Neural cell (in vitro differentiated cells): ENCODE results near the gene GRIN3A.

Experiments used
- EZH2 ChIP-seq: fragments of 200-600, 300-800 bp; shearing (Covaris generic), sonication (generic); IDR thresholded peaks from 2 replicates; pipeline ENCODE4 v1.6.1; 2014; ENCODE audit warnings: antibody characterized with exemption, low read length, borderline replicate concordance, mild to moderate bottlenecking; ENCODE audit not compliant: insufficient read depth, poor library complexity, severe bottlenecking
- TF ChIP-seq, protein P1 (sequence below): fragments of 450-650 bp; IDR thresholded peaks from 2 replicates; pipeline ENCODE4 v1.5.1; 2014; ENCODE audit warnings: antibody characterized with exemption, mild to moderate bottlenecking, moderate library complexity; ENCODE audit not compliant: poor library complexity, severe bottlenecking

DNA sequence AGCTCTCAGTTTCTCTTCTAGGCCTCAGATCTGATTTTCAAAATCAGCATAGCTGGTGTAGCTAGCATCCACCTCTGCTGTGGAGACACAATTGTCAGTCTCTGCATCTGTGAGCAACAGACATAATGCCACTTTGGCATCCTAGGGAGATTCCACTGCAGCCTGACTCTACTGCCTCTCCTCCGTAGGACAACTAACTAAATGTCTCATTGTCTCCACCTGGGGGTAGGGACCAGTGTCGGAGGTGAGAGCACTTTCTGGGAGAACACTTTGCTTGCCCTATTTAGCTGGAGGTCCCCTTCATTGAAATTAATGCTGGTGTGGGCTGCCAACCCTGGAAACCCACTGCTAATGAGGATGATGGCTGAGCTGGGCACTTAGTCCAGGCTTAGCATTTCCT, 145.1 kb downstream of the GRIN3A start:
- no peak for TF ChIP-seq EZH2
- TF ChIP-seq, protein P1, sequence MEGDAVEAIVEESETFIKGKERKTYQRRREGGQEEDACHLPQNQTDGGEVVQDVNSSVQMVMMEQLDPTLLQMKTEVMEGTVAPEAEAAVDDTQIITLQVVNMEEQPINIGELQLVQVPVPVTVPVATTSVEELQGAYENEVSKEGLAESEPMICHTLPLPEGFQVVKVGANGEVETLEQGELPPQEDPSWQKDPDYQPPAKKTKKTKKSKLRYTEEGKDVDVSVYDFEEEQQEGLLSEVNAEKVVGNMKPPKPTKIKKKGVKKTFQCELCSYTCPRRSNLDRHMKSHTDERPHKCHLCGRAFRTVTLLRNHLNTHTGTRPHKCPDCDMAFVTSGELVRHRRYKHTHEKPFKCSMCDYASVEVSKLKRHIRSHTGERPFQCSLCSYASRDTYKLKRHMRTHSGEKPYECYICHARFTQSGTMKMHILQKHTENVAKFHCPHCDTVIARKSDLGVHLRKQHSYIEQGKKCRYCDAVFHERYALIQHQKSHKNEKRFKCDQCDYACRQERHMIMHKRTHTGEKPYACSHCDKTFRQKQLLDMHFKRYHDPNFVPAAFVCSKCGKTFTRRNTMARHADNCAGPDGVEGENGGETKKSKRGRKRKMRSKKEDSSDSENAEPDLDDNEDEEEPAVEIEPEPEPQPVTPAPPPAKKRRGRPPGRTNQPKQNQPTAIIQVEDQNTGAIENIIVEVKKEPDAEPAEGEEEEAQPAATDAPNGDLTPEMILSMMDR = no peak
